Measurements from ENCODE around the gene SUDS3. TPM values are rescaled to one million over a fixed set of nuclear protein-coding genes. Genes with fewer than 3 reads are reported as not detected.

The SUDS3 gene
- total RNA-seq, 1 donor from 2014 or later: 31.0 TPM

DNA sequence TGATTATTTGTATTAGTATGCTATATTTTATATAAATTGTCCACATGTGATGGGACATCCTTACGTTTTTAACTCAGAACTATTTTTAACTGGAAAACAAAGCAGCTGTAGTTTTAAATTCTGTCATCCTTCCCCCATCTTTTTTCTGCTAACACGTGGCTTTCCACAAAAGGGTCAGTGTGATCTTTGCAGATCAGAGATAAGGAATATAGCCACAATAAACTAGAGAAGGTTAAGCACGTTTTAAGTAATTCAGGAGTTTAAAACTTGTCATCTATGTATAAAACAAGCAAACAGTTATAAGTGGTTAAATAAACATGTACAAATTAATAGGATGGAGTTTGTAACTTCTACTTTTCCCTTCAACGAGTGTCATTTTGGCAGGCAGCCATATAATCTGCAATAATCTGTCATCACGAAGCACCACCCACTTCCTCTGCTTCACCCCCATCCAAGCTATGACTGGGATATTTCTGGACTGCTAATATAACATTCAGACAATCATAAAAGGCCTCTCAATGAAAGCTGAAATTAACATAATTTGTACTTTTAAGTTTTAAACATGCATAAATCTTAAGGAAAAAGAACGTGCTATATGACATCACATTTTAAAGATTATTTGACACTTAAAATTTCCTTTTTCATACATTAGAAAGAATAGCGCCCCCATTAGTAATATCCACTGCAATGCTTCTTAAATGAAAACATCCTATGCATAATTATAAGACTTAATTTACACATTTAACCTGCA is 18.9 kb upstream of the SUDS3 start:
- H3K36me3 Mint-ChIP-seq (ENCODE audit: low read depth, unreplicated experiment): peaks cover 2% of the 10 kb centered on the region
- no peak overlapping the region for H3K4me3 Mint-ChIP-seq (ENCODE audit: unreplicated experiment)
- H3K79me2 ChIP-seq (ENCODE audit: insufficient read depth, low read length): peaks cover 41% of the 10 kb centered on the region
- peak overlapping the region; percentile 33 for H3K4me2 ChIP-seq (ENCODE audit: low read length)
- H4K20me1 ChIP-seq (ENCODE audit: insufficient read depth, low read length): no peaks in the 10 kb centered on the region
- H3K9me3 ChIP-seq (ENCODE audit: insufficient read depth, low read depth, low read length): no peaks in the 10 kb centered on the region
- FAIRE-seq: no peak
- H3K4me1 Mint-ChIP-seq (ENCODE audit: low read depth, unreplicated experiment): peaks cover 15% of the 10 kb centered on the region
- peak overlapping the region; percentile 65 for H3K27ac ChIP-seq (ENCODE audit: low read depth, low read length)
- H3K27me3 ChIP-seq (ENCODE audit: insufficient read depth, low read length): no peaks in the 10 kb centered on the region
- DNase-seq (ENCODE audit: low read depth): no peak
- TF ChIP-seq EZH2 (IDR thresholded peaks at IDR 0.05; ENCODE audit: insufficient read depth, low read length) (no peak), CTCF (IDR thresholded peaks at IDR 0.05; ENCODE audit: insufficient read depth, low read depth, low read length) (no peak)
- H2AFZ ChIP-seq (ENCODE audit: low read depth, low read length): no peak overlapping the region
- H3K27me3 Mint-ChIP-seq (ENCODE audit: low read depth, unreplicated experiment): no peaks in the 10 kb centered on the region
- H3K4me3 ChIP-seq (ENCODE audit: insufficient read depth, low read depth, low read length): no peak overlapping the region
- no peaks in the 10 kb centered on the region for H3K36me3 ChIP-seq (ENCODE audit: insufficient read depth, low read length)
- H3K9ac ChIP-seq (ENCODE audit: low read length): peak overlapping the region; percentile 32
- no peaks in the 10 kb centered on the region for H3K9me3 Mint-ChIP-seq (ENCODE audit: unreplicated experiment)
- peak overlapping the region; percentile 1 for H3K27ac Mint-ChIP-seq (ENCODE audit: unreplicated experiment)
- peaks cover 10% of the 10 kb centered on the region for H3K4me1 ChIP-seq (ENCODE audit: insufficient read depth, low read length)

GRCh38 chr12:118358008-118358359 is 18.4 kb upstream of the SUDS3 start:
- Mint-ChIP-seq H3K27ac (ENCODE audit: unreplicated experiment) (no peak overlapping the region), H3K36me3 (ENCODE audit: low read depth, unreplicated experiment) (peaks cover 2% of the 10 kb centered on the region), H3K27me3 (ENCODE audit: low read depth, unreplicated experiment) (no peaks in the 10 kb centered on the region), H3K4me1 (ENCODE audit: low read depth, unreplicated experiment) (peaks cover 15% of the 10 kb centered on the region), H3K9me3 (ENCODE audit: unreplicated experiment) (no peaks in the 10 kb centered on the region), H3K4me3 (ENCODE audit: unreplicated experiment) (no peak overlapping the region)
- H3K4me2 ChIP-seq (ENCODE audit: low read length): peak overlapping the region; percentile 33
- H3K36me3 ChIP-seq (ENCODE audit: insufficient read depth, low read length): no peaks in the 10 kb centered on the region
- DNase-seq (ENCODE audit: low read depth): no peak
- peaks cover 45% of the 10 kb centered on the region for H3K79me2 ChIP-seq (ENCODE audit: insufficient read depth, low read length)
- H2AFZ ChIP-seq (ENCODE audit: low read depth, low read length): no peak overlapping the region
- TF ChIP-seq CTCF (IDR thresholded peaks at IDR 0.05; ENCODE audit: insufficient read depth, low read depth, low read length) (no peak), EZH2 (IDR thresholded peaks at IDR 0.05; ENCODE audit: insufficient read depth, low read length) (no peak)
- H3K27ac ChIP-seq (ENCODE audit: low read depth, low read length): peak overlapping the region; percentile 65
- FAIRE-seq: no peak
- no peak overlapping the region for H3K9ac ChIP-seq (ENCODE audit: low read length)
- no peaks in the 10 kb centered on the region for H3K9me3 ChIP-seq (ENCODE audit: insufficient read depth, low read depth, low read length)
- H3K4me3 ChIP-seq (ENCODE audit: insufficient read depth, low read depth, low read length): no peak overlapping the region
- H4K20me1 ChIP-seq (ENCODE audit: insufficient read depth, low read length): no peaks in the 10 kb centered on the region
- H3K4me1 ChIP-seq (ENCODE audit: insufficient read depth, low read length): peaks cover 10% of the 10 kb centered on the region
- H3K27me3 ChIP-seq (ENCODE audit: insufficient read depth, low read length): no peaks in the 10 kb centered on the region

Measured in astrocyte (in vitro differentiated cells and primary cell).